HL-60 (cell line): ENCODE data around the gene GDA.

Experiments
- DNase-seq, 2 experiments: peaks; one replicate each; pipeline ENCODE4 v3.0.0-alpha.2; 2010 to 2020; ENCODE audit warnings: low read depth in 1 of 2, low spot score in 1 of 2
- H3K27ac ChIP-seq: fragments of 250-450 bp; sonication (Bioruptor Pico); replicated peaks from 2 replicates; pipeline ENCODE4 v1.5.1; 2020; ENCODE audit warnings: mild to moderate bottlenecking, moderate library complexity
- H3K27me3 ChIP-seq: fragments of 250-450 bp; sonication (Bioruptor Pico); 2 replicates; pipeline ENCODE4 v1.5.1; 2021; ENCODE audit warnings: mild to moderate bottlenecking, moderate library complexity; ENCODE audit not compliant: insufficient read depth, poor library complexity, severe bottlenecking
- H3K4me3 ChIP-seq: replicated peaks from 2 replicates; pipeline ENCODE4 v1.5.1; 2011; ENCODE audit warnings: mild to moderate bottlenecking, control low read depth, low read length; ENCODE audit not compliant: insufficient read depth
- GABPA ChIP-seq: IDR thresholded peaks from 2 replicates; pipeline ENCODE4 v1.6.1; 2012; ENCODE audit warnings: low read depth
- POLR2AphosphoS5 ChIP-seq: IDR thresholded peaks from 2 replicates; pipeline ENCODE4 v1.6.1; 2012; ENCODE audit warnings: low read depth
- REST ChIP-seq: IDR thresholded peaks from 2 replicates; pipeline ENCODE4 v1.6.1; 2012; ENCODE audit warnings: low read depth; ENCODE audit not compliant: insufficient replicate concordance
- SPI1 ChIP-seq: IDR thresholded peaks from 2 replicates; pipeline ENCODE4 v1.6.1; 2012; ENCODE audit warnings: low read depth, mild to moderate bottlenecking, borderline replicate concordance
- TF ChIP-seq, protein P1 (sequence below): IDR thresholded peaks from one replicate; pipeline ENCODE4 v1.5.1; 2011; ENCODE audit warnings: low read length, control low read depth, inconsistent platforms; ENCODE audit not compliant: insufficient read depth

Gene GDA

DNA sequence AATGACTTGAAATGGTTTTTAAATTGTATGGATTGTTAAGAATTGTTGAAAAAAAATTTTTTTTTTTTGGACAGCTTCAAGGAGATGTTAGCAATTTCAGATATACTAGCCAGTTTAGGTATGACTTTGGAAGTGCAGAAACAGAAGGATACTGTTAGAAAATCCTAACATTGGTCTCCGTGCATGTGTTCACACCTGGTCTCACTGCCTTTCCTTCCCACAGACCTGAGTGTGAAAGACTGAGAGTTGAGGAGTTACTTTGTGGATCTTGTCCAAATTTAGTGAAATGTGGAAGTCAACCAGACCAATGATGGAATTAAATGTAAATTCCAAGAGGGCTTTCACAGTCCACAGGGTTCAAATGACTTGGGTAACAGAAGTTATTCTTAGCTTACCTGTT, 102.3 kb downstream of the GDA start:
- DNase-seq, result no peak
- Histone ChIP-seq H3K27me3 (peaks cover 15% of the 10 kb centered on the region), H3K4me3 (no peak overlapping the region), H3K27ac (no peak overlapping the region)
- no peak for TF ChIP-seq GABPA
- no peak for TF ChIP-seq SPI1
- TF ChIP-seq REST, result no peak
- no peak for TF ChIP-seq POLR2AphosphoS5
- TF ChIP-seq, protein P1, sequence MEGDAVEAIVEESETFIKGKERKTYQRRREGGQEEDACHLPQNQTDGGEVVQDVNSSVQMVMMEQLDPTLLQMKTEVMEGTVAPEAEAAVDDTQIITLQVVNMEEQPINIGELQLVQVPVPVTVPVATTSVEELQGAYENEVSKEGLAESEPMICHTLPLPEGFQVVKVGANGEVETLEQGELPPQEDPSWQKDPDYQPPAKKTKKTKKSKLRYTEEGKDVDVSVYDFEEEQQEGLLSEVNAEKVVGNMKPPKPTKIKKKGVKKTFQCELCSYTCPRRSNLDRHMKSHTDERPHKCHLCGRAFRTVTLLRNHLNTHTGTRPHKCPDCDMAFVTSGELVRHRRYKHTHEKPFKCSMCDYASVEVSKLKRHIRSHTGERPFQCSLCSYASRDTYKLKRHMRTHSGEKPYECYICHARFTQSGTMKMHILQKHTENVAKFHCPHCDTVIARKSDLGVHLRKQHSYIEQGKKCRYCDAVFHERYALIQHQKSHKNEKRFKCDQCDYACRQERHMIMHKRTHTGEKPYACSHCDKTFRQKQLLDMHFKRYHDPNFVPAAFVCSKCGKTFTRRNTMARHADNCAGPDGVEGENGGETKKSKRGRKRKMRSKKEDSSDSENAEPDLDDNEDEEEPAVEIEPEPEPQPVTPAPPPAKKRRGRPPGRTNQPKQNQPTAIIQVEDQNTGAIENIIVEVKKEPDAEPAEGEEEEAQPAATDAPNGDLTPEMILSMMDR, result no peak

DNA sequence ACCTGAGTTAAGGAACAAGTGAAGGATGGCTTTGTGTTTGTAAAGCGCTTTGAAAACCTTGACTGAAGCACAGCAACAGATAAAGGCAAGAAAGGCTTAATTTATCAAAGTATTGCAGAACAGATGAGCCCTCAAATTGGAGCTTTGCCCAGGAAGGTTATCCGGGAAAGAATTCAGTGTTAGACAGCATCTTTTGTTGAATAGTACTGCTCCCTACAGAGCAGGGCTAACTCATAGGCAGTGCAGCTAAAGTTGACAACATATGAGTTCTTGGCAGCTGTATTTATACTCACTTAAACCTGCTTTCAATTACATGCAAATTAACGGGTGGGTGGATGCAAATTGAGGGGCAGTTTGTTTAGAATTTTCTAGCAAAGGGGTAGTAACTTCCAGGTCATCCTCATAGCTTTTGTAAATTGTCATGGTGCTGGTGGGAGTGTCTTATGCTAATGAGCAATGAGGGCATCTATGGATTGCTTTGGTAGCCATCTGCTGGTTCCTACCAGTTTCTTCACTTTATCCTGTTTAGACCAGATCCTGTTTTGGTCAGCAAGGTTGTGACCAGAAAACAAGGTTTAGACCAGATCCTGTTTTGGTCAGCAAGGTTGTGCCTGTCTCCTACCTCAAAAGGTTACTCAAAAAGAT, 105.8 kb downstream of the GDA start:
- peaks cover 6% of the 10 kb centered on the region for H3K27me3 ChIP-seq
- H3K27ac ChIP-seq, result no peak overlapping the region
- DNase-seq, result no peak
- no peak overlapping the region for H3K4me3 ChIP-seq
- TF ChIP-seq REST, result no peak
- TF ChIP-seq GABPA, result no peak
- TF ChIP-seq, protein P1, result no peak
- no peak for TF ChIP-seq SPI1
- TF ChIP-seq POLR2AphosphoS5, result no peak

DNA sequence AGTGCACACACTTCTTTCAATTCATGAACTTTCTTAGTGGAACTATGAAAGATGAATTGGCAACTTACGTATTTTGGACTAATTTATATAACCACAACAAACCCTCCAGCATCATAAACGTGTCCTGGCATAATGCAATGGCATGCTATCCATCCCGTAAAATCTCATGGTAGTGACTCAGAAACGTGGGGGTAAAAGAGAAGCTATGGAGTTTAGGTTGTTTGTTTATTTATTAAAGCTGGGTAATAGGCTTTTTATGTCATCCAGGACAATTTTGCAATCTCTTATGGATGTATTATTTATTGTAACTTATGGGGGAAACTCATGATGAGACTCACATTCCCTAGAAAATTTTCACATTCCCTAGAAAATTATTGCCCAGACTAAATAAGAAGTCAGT, 106.3 kb downstream of the GDA start:
- Histone ChIP-seq H3K27ac (no peak overlapping the region), H3K27me3 (peaks cover 6% of the 10 kb centered on the region), H3K4me3 (no peak overlapping the region)
- DNase-seq, result no peak
- TF ChIP-seq GABPA, result no peak
- TF ChIP-seq REST, result no peak
- TF ChIP-seq SPI1, result no peak
- TF ChIP-seq, protein P1, result no peak
